Retinal pigment epithelial cell (primary cell): ENCODE measurements around the gene DYRK1A.
A peak's percentile ranks its signal among the peaks of the same experiment; 100 is the strongest.

Source experiments
- DNase-seq: peaks from one replicate; pipeline ENCODE4 v3.0.0-alpha.2; 2010; ENCODE audit warnings: low read depth
- H3K4me3 ChIP-seq: 2 replicates; pipeline ENCODE4 v1.5.1; 2011; ENCODE audit warnings: mild to moderate bottlenecking, low read length, control low read depth, moderate library complexity
- TF ChIP-seq, protein P1 (sequence below): conservative IDR thresholded peaks from 2 replicates; pipeline ENCODE4 v1.5.1; 2011; ENCODE audit warnings: low read depth, low read length, control low read depth, inconsistent platforms

DYRK1A gene

DNA sequence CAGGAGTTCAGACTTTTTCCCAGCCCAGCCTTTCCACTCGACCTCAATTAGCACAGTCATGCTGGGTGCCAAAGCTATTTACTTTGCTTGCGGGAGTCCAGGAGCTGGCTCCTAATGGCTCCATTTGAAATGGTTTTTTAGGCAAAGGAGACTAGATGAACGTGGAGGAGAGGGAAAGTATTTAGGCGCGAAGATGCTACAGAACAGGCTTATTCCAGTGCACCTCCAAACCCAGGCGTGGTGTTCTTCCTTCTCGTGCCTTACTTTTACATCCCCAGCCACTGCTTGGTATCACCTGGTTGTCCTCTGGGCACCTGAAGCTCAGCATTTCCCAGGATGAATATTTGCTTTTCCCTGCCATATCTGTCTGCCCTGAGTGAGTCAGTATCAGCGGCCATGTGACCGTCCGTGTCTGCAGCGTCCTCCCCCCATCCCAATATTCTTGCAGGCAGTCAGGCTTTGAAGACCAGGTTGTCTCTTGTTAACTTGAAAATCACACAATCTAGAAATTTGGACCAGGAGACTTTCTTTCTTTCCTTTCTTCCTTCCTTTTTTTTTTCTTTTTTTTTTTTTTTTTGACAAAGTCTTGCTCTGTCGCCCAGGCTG is 198.5 kb downstream of the DYRK1A start:
- TF ChIP-seq, protein P1, sequence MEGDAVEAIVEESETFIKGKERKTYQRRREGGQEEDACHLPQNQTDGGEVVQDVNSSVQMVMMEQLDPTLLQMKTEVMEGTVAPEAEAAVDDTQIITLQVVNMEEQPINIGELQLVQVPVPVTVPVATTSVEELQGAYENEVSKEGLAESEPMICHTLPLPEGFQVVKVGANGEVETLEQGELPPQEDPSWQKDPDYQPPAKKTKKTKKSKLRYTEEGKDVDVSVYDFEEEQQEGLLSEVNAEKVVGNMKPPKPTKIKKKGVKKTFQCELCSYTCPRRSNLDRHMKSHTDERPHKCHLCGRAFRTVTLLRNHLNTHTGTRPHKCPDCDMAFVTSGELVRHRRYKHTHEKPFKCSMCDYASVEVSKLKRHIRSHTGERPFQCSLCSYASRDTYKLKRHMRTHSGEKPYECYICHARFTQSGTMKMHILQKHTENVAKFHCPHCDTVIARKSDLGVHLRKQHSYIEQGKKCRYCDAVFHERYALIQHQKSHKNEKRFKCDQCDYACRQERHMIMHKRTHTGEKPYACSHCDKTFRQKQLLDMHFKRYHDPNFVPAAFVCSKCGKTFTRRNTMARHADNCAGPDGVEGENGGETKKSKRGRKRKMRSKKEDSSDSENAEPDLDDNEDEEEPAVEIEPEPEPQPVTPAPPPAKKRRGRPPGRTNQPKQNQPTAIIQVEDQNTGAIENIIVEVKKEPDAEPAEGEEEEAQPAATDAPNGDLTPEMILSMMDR: no peak
- DNase-seq: peak; percentile 53
- H3K4me3 ChIP-seq: peak overlapping the region; percentile 11

- H3K4me3 ChIP-seq: no peak overlapping the region
- TF ChIP-seq, protein P1: no peak
- no peak for DNase-seq
Observed at GRCh38 chr21:37565530-37566223, 199.1 kb downstream of the DYRK1A start.

GRCh38 chr21:37566790-37567615 is 200.4 kb downstream of the DYRK1A start:
- DNase-seq: no peak
- TF ChIP-seq, protein P1: no peak
- H3K4me3 ChIP-seq: no peak overlapping the region

DNA sequence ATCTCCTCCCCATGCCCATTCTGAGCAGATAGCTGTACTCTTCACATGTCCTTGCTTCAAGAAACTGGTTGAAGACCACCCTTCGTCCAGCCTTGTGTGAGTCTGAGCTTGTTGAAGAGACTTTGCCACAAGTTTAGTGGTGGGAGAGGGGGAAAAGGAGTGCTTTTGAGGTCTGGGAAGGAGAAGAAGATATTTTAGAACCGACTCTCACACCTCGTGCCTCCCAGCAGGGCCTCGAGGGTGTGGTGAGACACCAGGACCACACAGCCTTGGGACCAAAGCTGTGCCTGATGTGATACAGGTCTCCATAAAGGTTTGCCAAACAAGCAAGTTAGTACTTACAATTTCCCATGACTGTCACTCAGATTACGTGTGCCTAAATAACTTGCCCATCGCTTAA is 201.8 kb downstream of the DYRK1A start:
- TF ChIP-seq, protein P1: no peak
- no peak overlapping the region for H3K4me3 ChIP-seq

DNA sequence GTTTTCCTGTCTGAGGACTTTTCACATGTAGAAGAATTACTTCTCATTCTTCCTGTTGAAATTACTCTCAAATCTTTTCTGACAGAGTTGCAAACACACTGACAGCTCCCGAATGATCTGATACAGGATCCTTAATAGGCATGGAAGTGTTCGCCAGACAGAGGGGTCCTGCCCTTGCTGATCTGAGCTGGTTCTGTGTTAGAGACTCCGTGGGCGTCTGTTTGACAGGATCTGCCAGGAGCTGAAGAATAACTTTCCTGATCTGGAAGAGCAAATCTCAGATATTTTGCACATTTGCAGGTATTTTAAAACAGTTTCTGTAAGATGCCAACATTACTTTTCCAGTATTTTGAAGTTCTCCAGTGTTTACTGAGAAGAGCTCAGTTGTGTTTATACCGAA is 202.3 kb downstream of the DYRK1A start:
- no peak for DNase-seq
- TF ChIP-seq, protein P1: no peak
- no peak overlapping the region for H3K4me3 ChIP-seq

More for the DNA sequence above, 201.8 kb downstream of the DYRK1A start:
- DNase-seq: no peak

DNA sequence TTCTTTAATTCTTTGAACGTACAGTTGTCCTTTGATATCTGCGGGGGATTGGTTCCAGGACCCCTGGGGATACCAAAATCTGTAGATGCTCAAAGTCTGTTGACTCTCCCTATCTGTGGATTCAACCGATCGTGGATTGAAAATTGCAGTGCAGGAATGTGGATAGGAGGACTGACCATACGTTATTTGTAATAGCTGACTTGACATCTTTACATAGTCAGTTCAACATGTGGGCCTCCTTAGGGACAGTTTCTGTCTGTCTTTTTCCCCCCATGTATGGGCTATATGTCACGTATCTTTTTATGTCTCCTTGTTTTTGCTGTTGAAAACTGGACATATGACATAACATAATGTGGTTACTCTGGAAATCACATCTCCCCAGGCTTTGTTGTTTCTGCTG is 204.9 kb downstream of the DYRK1A start:
- DNase-seq: no peak
- TF ChIP-seq, protein P1: no peak
- H3K4me3 ChIP-seq: no peak overlapping the region
